Activated CD4-positive, alpha-beta T cell treated with anti-CD3 and anti-CD28 coated beads, Interleukin-2, amount 50 U/mL, for 1 hour (primary cell): ENCODE results near the gene CACHD1.
"Not testable (repeated sequence)": the region's sequence is repeated elsewhere in the genome, so short reads cannot be mapped to it uniquely, and the experiment has no call there.

Experiments used
- DNase-seq: peaks from one replicate; pipeline ENCODE4 v3.0.0-alpha.2; 2020

The CACHD1 gene

GRCh38 chr1:64715186-64715585 is 245.3 kb downstream of the CACHD1 start:
- DNase-seq: no peak

DNA sequence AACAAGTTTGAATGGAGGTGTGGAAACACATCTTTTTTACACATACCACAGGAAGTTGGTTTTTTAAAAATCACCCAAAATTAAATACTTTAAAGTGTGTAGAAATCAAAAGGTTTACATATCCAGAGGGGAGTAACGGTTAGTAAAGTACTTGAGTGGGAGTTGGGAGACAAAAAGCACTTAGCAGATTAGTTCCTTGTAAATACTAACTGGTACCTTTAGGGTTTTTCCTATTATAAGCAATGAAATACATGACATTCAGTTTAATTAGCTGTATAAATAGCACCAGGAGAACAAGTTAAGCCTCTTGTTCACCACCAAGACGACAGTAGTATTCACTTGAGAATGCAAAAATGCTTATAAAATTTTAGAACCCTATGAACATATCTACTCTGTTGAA is 251.2 kb downstream of the CACHD1 start:
- no peak for DNase-seq

DNA sequence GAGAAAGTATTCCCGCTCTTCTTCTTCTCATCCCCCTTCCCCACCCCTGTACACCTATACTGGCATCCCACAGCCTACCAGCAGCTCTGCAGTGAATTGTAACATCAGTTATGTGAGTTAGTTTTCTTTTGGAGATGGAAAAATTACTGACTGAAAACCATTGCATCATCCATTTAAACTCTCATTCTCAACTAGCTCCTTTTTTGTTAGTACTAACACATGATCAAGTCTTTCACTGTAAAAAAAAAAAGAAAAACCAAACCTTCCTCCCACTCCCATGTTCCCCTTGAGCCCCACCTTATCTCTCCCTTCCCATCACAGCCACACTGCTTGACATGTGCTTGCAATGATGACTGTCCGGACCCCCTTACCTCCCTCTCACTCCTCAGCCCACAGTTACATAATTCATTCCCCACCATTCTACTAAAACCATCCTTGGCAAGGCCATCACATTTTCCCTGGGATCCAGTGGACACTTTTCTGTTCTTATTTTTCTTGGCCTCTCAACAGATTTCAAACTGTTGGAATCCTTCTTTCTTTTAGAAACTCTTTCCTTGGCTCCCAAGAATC is 251.7 kb downstream of the CACHD1 start:
- no peak for DNase-seq

GRCh38 chr1:64727861-64728260 is 257.9 kb downstream of the CACHD1 start:
- DNase-seq: no peak

GRCh38 chr1:64733581-64734286 is 263.8 kb downstream of the CACHD1 start:
- DNase-seq: no peak

DNA sequence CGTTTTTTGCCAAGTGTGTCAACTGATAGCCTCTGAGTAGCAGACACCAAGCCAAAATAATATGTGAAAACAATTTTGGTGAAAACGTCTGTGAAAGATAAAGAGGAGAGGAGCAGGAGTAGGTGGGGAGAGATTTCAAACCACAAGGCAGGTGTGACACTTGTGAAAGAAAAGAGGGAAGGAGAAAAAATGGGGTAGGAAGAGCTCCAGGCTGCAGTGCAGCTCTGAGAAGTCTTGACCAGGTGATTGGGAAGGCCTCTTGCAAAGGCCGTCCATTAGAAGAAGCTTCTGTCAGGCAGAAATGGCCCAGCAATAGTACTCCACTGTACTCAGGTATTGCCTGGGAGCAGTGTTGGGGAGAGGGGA is 264.3 kb downstream of the CACHD1 start:
- no peak for DNase-seq

GRCh38 chr1:64740687-64741086 is 270.8 kb downstream of the CACHD1 start:
- DNase-seq: not testable (repeated sequence)
